Astrocyte of the spinal cord (primary cell): ENCODE results near the gene KAZALD1.

Source experiments
- DNase-seq: peaks from one replicate; pipeline ENCODE4 v3.0.0; 2011; ENCODE audit warnings: low read depth, low spot score
- H3K4me3 ChIP-seq: 2 replicates; pipeline ENCODE4 v1.5.1; 2011; ENCODE audit warnings: low read depth, mild to moderate bottlenecking, low read length, moderate library complexity
- CTCF ChIP-seq: IDR thresholded peaks from 2 replicates; pipeline ENCODE4 v1.5.1; 2012; ENCODE audit warnings: low read depth, mild to moderate bottlenecking, low read length, inconsistent platforms
- in situ Hi-C: cut with HindIII; loops from 2 replicates; pipeline ENCODE4 v1.10.0; 2017; ENCODE audit warnings: low sequenced_read_pairs

The KAZALD1 gene

GRCh38 chr10:101061624-101062231 lies at the start of gene KAZALD1:
TSS of gene KAZALD1 (plus strand) at chr10:101061989. CDS start at chr10:101062593, 604 bp downstream.
- in situ Hi-C loops, result no loop called here
- DNase-seq, result peak; percentile 65
- TF ChIP-seq CTCF, result no peak
- H3K4me3 ChIP-seq, result peak within 1 kb of the TSS; percentile 67

- H3K4me3 ChIP-seq, result no peak overlapping the region
- DNase-seq, result peak; percentile 94
- TF ChIP-seq CTCF, result peak; percentile 78
- in situ Hi-C loops, result no loop called here
Observed at GRCh38 chr10:101012525-101013364, 49.0 kb upstream of the KAZALD1 start.

GRCh38 chr10:101013365-101013825 lies 48.4 kb upstream of the KAZALD1 start:
- DNase-seq, result no peak
- H3K4me3 ChIP-seq, result no peak overlapping the region
- in situ Hi-C loops, result no loop called here
- no peak for TF ChIP-seq CTCF

GRCh38 chr10:101014230-101014884 lies 47.4 kb upstream of the KAZALD1 start:
- DNase-seq, result peak; percentile 68
- in situ Hi-C loops, result no loop called here
- H3K4me3 ChIP-seq, result no peak overlapping the region

GRCh38 chr10:101014966-101015581 lies 46.7 kb upstream of the KAZALD1 start:
- DNase-seq, result peak; percentile 92
- H3K4me3 ChIP-seq, result no peak overlapping the region
- no peak for TF ChIP-seq CTCF
- in situ Hi-C loops, result no loop called here

More at GRCh38 chr10:101014230-101014884, 47.4 kb upstream of the KAZALD1 start:
- peak; percentile 98 for TF ChIP-seq CTCF

- no peak for TF ChIP-seq CTCF
- H3K4me3 ChIP-seq, result no peak overlapping the region
- DNase-seq, result no peak
- in situ Hi-C loops, result no loop called here
Observed at GRCh38 chr10:101015582-101015973, 46.2 kb upstream of the KAZALD1 start.
